GM12892 (cell line): ENCODE results near the gene OR2T4.

ENCODE experiments used
- POLR2A ChIP-seq: IDR thresholded peaks from 2 replicates; pipeline ENCODE4 v1.6.1; 2011; ENCODE audit warnings: low read depth, low read length, control low read depth
- TAF1 ChIP-seq: IDR thresholded peaks from 2 replicates; pipeline ENCODE4 v1.6.1; 2011; ENCODE audit warnings: low read depth, mild to moderate bottlenecking, control low read depth, low read length, borderline replicate concordance

DNA sequence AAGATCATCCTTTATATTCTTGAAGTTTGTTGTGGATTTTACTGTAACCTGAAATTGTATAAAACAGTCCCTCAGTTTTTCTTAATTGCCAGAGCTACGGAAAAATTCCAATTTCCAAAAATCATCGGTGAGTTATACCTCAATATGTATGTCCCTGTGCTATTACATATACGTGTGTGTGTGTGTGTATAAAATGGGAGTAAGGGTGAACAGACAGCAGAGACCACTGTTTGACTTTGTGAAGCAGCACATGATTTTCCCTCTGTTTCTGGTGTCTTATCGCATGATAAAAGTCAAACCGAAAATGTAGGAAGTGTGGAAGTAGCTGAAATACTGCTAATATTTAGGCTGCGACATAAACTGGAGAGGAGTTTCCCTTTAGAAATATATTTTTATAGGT, 42.6 kb downstream of the OR2T4 start:
- TF ChIP-seq TAF1 (no peak), POLR2A (no peak)
